ENCODE measurements around the gene ACP7.
"Not testable (repeated sequence)": the region's sequence is repeated elsewhere in the genome, so short reads cannot be mapped to it uniquely, and the experiment has no call there.

The ACP7 gene

GRCh38 chr19:39141929-39142328 lies 57.8 kb downstream of the ACP7 start:
- peaks cover 18% of the 10 kb centered on the region for H3K79me1 ChIP-seq (ENCODE audit: low read length)
- H2BK120ac ChIP-seq (ENCODE audit: low read depth, low read length): no peak overlapping the region
- peaks cover 39% of the 10 kb centered on the region for H3K79me2 ChIP-seq (ENCODE audit: control insufficient read depth, insufficient read depth, low read length)
- no peak overlapping the region for H3K27ac ChIP-seq (ENCODE audit: low read depth, low read length)
- H3K4me2 ChIP-seq (ENCODE audit: low read length): no peak overlapping the region
- no peak overlapping the region for H3K4me3 ChIP-seq (ENCODE audit: low read length)
- H3K23ac ChIP-seq (ENCODE audit: low read length): no peak overlapping the region
- no peak overlapping the region for H4K5ac ChIP-seq (ENCODE audit: low read length)
- no peaks in the 10 kb centered on the region for H3K27me3 ChIP-seq (ENCODE audit: insufficient read depth, low read length, poor library complexity)
- peaks cover 19% of the 10 kb centered on the region for H3K4me1 ChIP-seq (ENCODE audit: control insufficient read depth, low read depth, low read length)
- WGBS (ENCODE audit: extremely low coverage, insufficient coverage, low lambda C conversion rate): no CpG with 5 or more reads among the region's 11 CpGs
- H3K36me3 ChIP-seq (ENCODE audit: control insufficient read depth, insufficient read depth, low read length): no peaks in the 10 kb centered on the region
- no peak overlapping the region for H3K4ac ChIP-seq (ENCODE audit: low read depth, low read length)
- no peak overlapping the region for H3K18ac ChIP-seq (ENCODE audit: low read length)
- no peak for DNase-seq
- H2AK5ac ChIP-seq (ENCODE audit: low read length): no peak overlapping the region
- H3K9ac ChIP-seq (ENCODE audit: low read length): no peak overlapping the region
- no peak overlapping the region for H2BK5ac ChIP-seq (ENCODE audit: low read length)
- H3K56ac ChIP-seq (ENCODE audit: low read length): no peak overlapping the region
- H2BK15ac ChIP-seq (replicated peaks; ENCODE audit: low read depth): no peak overlapping the region
- H4K8ac ChIP-seq (ENCODE audit: low read depth, low read length): no peak overlapping the region

GRCh38 chr19:39142630-39143029 lies 58.5 kb downstream of the ACP7 start:
- H2BK120ac ChIP-seq (ENCODE audit: low read depth, low read length): no peak overlapping the region
- H4K5ac ChIP-seq (ENCODE audit: low read length): no peak overlapping the region
- H3K36me3 ChIP-seq (ENCODE audit: control insufficient read depth, insufficient read depth, low read length): no peaks in the 10 kb centered on the region
- no peaks in the 10 kb centered on the region for H3K27me3 ChIP-seq (ENCODE audit: insufficient read depth, low read length, poor library complexity)
- H3K18ac ChIP-seq (ENCODE audit: low read length): no peak overlapping the region
- peaks cover 19% of the 10 kb centered on the region for H3K79me1 ChIP-seq (ENCODE audit: low read length)
- no peak overlapping the region for H3K4me3 ChIP-seq (ENCODE audit: low read length)
- DNase-seq: no peak
- H3K27ac ChIP-seq (ENCODE audit: low read depth, low read length): no peak overlapping the region
- H3K4me2 ChIP-seq (ENCODE audit: low read length): no peak overlapping the region
- WGBS (ENCODE audit: extremely low coverage, insufficient coverage, low lambda C conversion rate): no CpG with 5 or more reads among the region's 5 CpGs
- H2BK15ac ChIP-seq (replicated peaks; ENCODE audit: low read depth): no peak overlapping the region
- H3K23ac ChIP-seq (ENCODE audit: low read length): no peak overlapping the region
- H2BK5ac ChIP-seq (ENCODE audit: low read length): no peak overlapping the region
- no peak overlapping the region for H4K8ac ChIP-seq (ENCODE audit: low read depth, low read length)
- no peak overlapping the region for H3K4ac ChIP-seq (ENCODE audit: low read depth, low read length)
- H3K9ac ChIP-seq (ENCODE audit: low read length): no peak overlapping the region
- H3K56ac ChIP-seq (ENCODE audit: low read length): no peak overlapping the region
- H2AK5ac ChIP-seq (ENCODE audit: low read length): no peak overlapping the region
- peaks cover 36% of the 10 kb centered on the region for H3K79me2 ChIP-seq (ENCODE audit: control insufficient read depth, insufficient read depth, low read length)
- peaks cover 19% of the 10 kb centered on the region for H3K4me1 ChIP-seq (ENCODE audit: control insufficient read depth, low read depth, low read length)

- H2BK120ac ChIP-seq (ENCODE audit: low read depth, low read length); H3K56ac ChIP-seq (ENCODE audit: low read length); H4K5ac ChIP-seq (ENCODE audit: low read length); H3K27me3 ChIP-seq (ENCODE audit: insufficient read depth, low read length, poor library complexity); H3K18ac ChIP-seq (ENCODE audit: low read length); H3K9ac ChIP-seq (ENCODE audit: low read length); H3K4ac ChIP-seq (ENCODE audit: low read depth, low read length); H2BK5ac ChIP-seq (ENCODE audit: low read length); H3K4me3 ChIP-seq (ENCODE audit: low read length); H2AK5ac ChIP-seq (ENCODE audit: low read length); H3K36me3 ChIP-seq (ENCODE audit: control insufficient read depth, insufficient read depth, low read length); H2BK15ac ChIP-seq (replicated peaks; ENCODE audit: low read depth); H3K27ac ChIP-seq (ENCODE audit: low read depth, low read length); H3K4me2 ChIP-seq (ENCODE audit: low read length); DNase-seq; H3K23ac ChIP-seq (ENCODE audit: low read length); H4K8ac ChIP-seq (ENCODE audit: low read depth, low read length): not testable (repeated sequence)
- WGBS (ENCODE audit: extremely low coverage, insufficient coverage, low lambda C conversion rate): no CpG with 5 or more reads among the region's 5 CpGs
- Histone ChIP-seq H3K4me1 (ENCODE audit: control insufficient read depth, low read depth, low read length) (peaks cover 18% of the 10 kb centered on the region), H3K79me1 (ENCODE audit: low read length) (peaks cover 18% of the 10 kb centered on the region), H3K79me2 (ENCODE audit: control insufficient read depth, insufficient read depth, low read length) (peaks cover 33% of the 10 kb centered on the region)
Measured at GRCh38 chr19:39143757-39144289, 59.7 kb downstream of the ACP7 start.

DNA sequence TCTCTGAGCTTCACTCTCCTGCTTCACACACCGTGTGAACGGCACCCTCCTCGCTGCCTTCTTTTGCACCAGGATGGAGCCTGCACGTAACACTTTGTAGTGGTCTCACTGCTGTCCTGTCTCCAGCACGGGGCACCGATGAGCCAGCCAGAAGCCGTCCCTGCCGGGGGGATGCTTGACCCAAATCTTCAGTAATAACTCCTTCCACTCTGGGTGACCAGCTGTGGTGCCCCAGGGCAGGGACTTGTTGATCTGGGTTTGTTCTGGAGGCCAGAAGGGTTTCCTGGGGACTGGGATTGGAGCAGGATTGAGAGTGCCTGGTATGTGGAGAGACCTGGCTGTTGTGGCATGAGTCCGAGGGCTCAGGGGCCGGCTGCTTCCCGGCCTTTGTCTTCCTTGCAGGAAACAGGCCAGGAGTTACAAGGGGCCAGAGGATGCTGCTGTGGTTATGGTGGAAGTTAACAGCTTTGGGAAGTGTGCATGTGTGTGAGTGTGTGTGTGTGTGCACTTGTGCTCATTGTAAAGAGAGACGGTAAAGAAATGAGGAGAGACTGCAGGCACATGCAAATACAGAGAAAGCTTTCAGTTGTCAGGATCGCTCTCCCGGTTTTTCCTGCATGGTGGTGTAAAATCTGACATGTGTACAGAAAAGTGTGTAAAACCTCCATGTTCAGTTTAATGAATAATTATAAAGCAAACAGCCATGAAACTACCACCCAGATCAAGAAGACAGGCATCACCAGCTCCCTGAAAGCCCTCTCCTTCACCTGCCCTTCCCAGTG lies 60.3 kb downstream of the ACP7 start:
- Histone ChIP-seq H3K4me3 (ENCODE audit: low read length) (no peak overlapping the region), H3K27ac (ENCODE audit: low read depth, low read length) (no peak overlapping the region)
- peak; percentile 53 for DNase-seq

GRCh38 chr19:39145180-39145953 lies 61.2 kb downstream of the ACP7 start:
- Histone ChIP-seq H3K79me2 (ENCODE audit: control insufficient read depth, insufficient read depth, low read length) (peaks cover 30% of the 10 kb centered on the region), H3K9ac (ENCODE audit: low read length) (no peak overlapping the region), H3K4me3 (ENCODE audit: low read length) (no peak overlapping the region), H3K79me1 (ENCODE audit: low read length) (peaks cover 23% of the 10 kb centered on the region), H3K27ac (ENCODE audit: low read depth, low read length) (no peak overlapping the region), H3K4me1 (ENCODE audit: control insufficient read depth, low read depth, low read length) (peaks cover 8% of the 10 kb centered on the region), H3K4me2 (ENCODE audit: low read length) (no peak overlapping the region), H3K18ac (ENCODE audit: low read length) (no peak overlapping the region), H3K27me3 (ENCODE audit: insufficient read depth, low read length, poor library complexity) (no peaks in the 10 kb centered on the region), H3K4ac (ENCODE audit: low read depth, low read length) (no peak overlapping the region), H2BK5ac (ENCODE audit: low read length) (no peak overlapping the region), H2BK15ac (replicated peaks; ENCODE audit: low read depth) (no peak overlapping the region), H3K56ac (ENCODE audit: low read length) (no peak overlapping the region), H4K5ac (ENCODE audit: low read length) (no peak overlapping the region), H4K8ac (ENCODE audit: low read depth, low read length) (no peak overlapping the region), H2BK120ac (ENCODE audit: low read depth, low read length) (no peak overlapping the region), H2AK5ac (ENCODE audit: low read length) (no peak overlapping the region), H3K36me3 (ENCODE audit: control insufficient read depth, insufficient read depth, low read length) (no peaks in the 10 kb centered on the region), H3K23ac (ENCODE audit: low read length) (no peak overlapping the region)
- DNase-seq: no peak
- WGBS (ENCODE audit: extremely low coverage, insufficient coverage, low lambda C conversion rate): no CpG with 5 or more reads among the region's 26 CpGs

More for the DNA sequence above, 60.3 kb downstream of the ACP7 start:
- no peak overlapping the region for H4K8ac ChIP-seq (ENCODE audit: low read depth, low read length)
- no peak overlapping the region for H4K5ac ChIP-seq (ENCODE audit: low read length)
- no peak overlapping the region for H2AK5ac ChIP-seq (ENCODE audit: low read length)
- no peak overlapping the region for H3K9ac ChIP-seq (ENCODE audit: low read length)
- no peaks in the 10 kb centered on the region for H3K27me3 ChIP-seq (ENCODE audit: insufficient read depth, low read length, poor library complexity)
- no peak overlapping the region for H3K4me2 ChIP-seq (ENCODE audit: low read length)
- H3K18ac ChIP-seq (ENCODE audit: low read length): no peak overlapping the region
- H3K4ac ChIP-seq (ENCODE audit: low read depth, low read length): no peak overlapping the region
- no peak overlapping the region for H3K56ac ChIP-seq (ENCODE audit: low read length)
- H3K79me1 ChIP-seq (ENCODE audit: low read length): peaks cover 22% of the 10 kb centered on the region
- no CpG with 5 or more reads among the region's 14 CpGs for WGBS (ENCODE audit: extremely low coverage, insufficient coverage, low lambda C conversion rate)
- H3K79me2 ChIP-seq (ENCODE audit: control insufficient read depth, insufficient read depth, low read length): peaks cover 35% of the 10 kb centered on the region
- no peak overlapping the region for H2BK15ac ChIP-seq (replicated peaks; ENCODE audit: low read depth)
- H3K23ac ChIP-seq (ENCODE audit: low read length): no peak overlapping the region
- H3K4me1 ChIP-seq (ENCODE audit: control insufficient read depth, low read depth, low read length): peaks cover 15% of the 10 kb centered on the region
- no peaks in the 10 kb centered on the region for H3K36me3 ChIP-seq (ENCODE audit: control insufficient read depth, insufficient read depth, low read length)
- no peak overlapping the region for H2BK120ac ChIP-seq (ENCODE audit: low read depth, low read length)
- no peak overlapping the region for H2BK5ac ChIP-seq (ENCODE audit: low read length)
